HL-60/S4 treated with retinoic acid at 250 ng/mL for 4 days and 3 days (cell line): ENCODE measurements around the gene PIGN.

Experiments
- in situ Hi-C: fragments of 300-500 bp; cut with MboI; formaldehyde crosslinking; loops from 2 replicates; pipeline ENCODE4 v1.7.0; 2022; ENCODE audit warnings: low sequenced_read_pairs

Gene PIGN

GRCh38 chr18:62119884-62120283 is 67.0 kb downstream of the PIGN start:
- in situ Hi-C loops, result no loop called here

- in situ Hi-C loops, result no loop called here
Observed at GRCh38 chr18:62118328-62118727, 68.5 kb downstream of the PIGN start.

GRCh38 chr18:62109676-62110075 is 77.2 kb downstream of the PIGN start:
- in situ Hi-C loops, result no loop called here

GRCh38 chr18:62107881-62108280 is 79.0 kb downstream of the PIGN start:
- in situ Hi-C loops, result no loop called here

- in situ Hi-C loops, result no loop called here
Observed at GRCh38 chr18:62106271-62106670, 80.6 kb downstream of the PIGN start.

GRCh38 chr18:62105376-62105775 is 81.5 kb downstream of the PIGN start:
- in situ Hi-C loops, result no loop called here

- in situ Hi-C loops, result no loop called here
Observed at GRCh38 chr18:62102221-62102620, 84.6 kb downstream of the PIGN start.

GRCh38 chr18:62101321-62101721 is 85.5 kb downstream of the PIGN start:
- in situ Hi-C loops, result no loop called here

GRCh38 chr18:62098960-62099359 is 87.9 kb downstream of the PIGN start:
- in situ Hi-C loops, result no loop called here

- in situ Hi-C loops, result no loop called here
Observed at GRCh38 chr18:62097698-62098097, 89.2 kb downstream of the PIGN start.

GRCh38 chr18:62091487-62092120 is 95.3 kb downstream of the PIGN start:
- in situ Hi-C loops, result no loop called here

GRCh38 chr18:62089174-62089573 is 97.7 kb downstream of the PIGN start:
- in situ Hi-C loops, result no loop called here

- in situ Hi-C loops, result no loop called here
Observed at GRCh38 chr18:62088156-62088555, 98.7 kb downstream of the PIGN start.

GRCh38 chr18:62085756-62086155 is 101.1 kb downstream of the PIGN start:
- in situ Hi-C loops, result no loop called here

GRCh38 chr18:62081761-62082294 is 105.0 kb downstream of the PIGN start:
- in situ Hi-C loops, result no loop called here

- in situ Hi-C loops, result no loop called here
Observed at GRCh38 chr18:62081248-62081647, 105.6 kb downstream of the PIGN start.

- in situ Hi-C loops, result no loop called here
Observed at GRCh38 chr18:62080172-62080900, 106.5 kb downstream of the PIGN start.

GRCh38 chr18:62073461-62074281 is 113.2 kb downstream of the PIGN start:
- in situ Hi-C loops, result no loop called here

- in situ Hi-C loops, result no loop called here
Observed at GRCh38 chr18:62072370-62072769, 114.5 kb downstream of the PIGN start.

GRCh38 chr18:62071071-62071470 is 115.8 kb downstream of the PIGN start:
- in situ Hi-C loops, result no loop called here

- in situ Hi-C loops, result no loop called here
Observed at GRCh38 chr18:62070302-62070701, 116.6 kb downstream of the PIGN start.

- in situ Hi-C loops, result no loop called here
Observed at GRCh38 chr18:62069556-62069955, 117.3 kb downstream of the PIGN start.
